CD14-positive monocyte (primary cell): ENCODE data around the gene SPATA17. TPM values are rescaled to one million over a fixed set of nuclear protein-coding genes. Genes with fewer than 3 reads are reported as not detected.

Source experiments
- DNase-seq, 3 donors: peaks; one replicate each; pipeline ENCODE4 v3.0.0-alpha.2; 2011 to 2022
- H2AFZ ChIP-seq: 2 replicates; pipeline ENCODE4 v1.6.0; 2012; ENCODE audit warnings: mild to moderate bottlenecking, low read depth, low read length, inconsistent platforms; ENCODE audit not compliant: insufficient read depth, poor library complexity, severe bottlenecking
- H3K27ac ChIP-seq, 2 donors: 1 replicate in 1 of 2; 2 replicates in 1 of 2; pipeline ENCODE4 v1.5.1; 2012 to 2013; ENCODE audit warnings: low read length in 2 of 2, control low read depth in 1 of 2, inconsistent platforms in 1 of 2, low read depth in 1 of 2, mild to moderate bottlenecking in 1 of 2
- H3K27me3 ChIP-seq, 2 donors: one replicate each; pipeline versions ENCODE4 v1.6.0 to v1.6.1; 2011 to 2013; ENCODE audit warnings: low read length in 2 of 2; ENCODE audit not compliant: control insufficient read depth in 2 of 2, insufficient read depth in 2 of 2
- H3K36me3 ChIP-seq, 2 donors: replicated peaks in 1 of 2; 1 replicate in 1 of 2; 2 replicates in 1 of 2; pipeline versions ENCODE4 v1.5.1 to v1.6.1; 2012 to 2013; ENCODE audit warnings: low read length in 2 of 2, control low read depth in 1 of 2, inconsistent platforms in 1 of 2, mild to moderate bottlenecking in 1 of 2; ENCODE audit not compliant: insufficient read depth in 2 of 2, control insufficient read depth in 1 of 2
- H3K4me1 ChIP-seq, 2 donors: 1 replicate in 1 of 2; 2 replicates in 1 of 2; pipeline versions ENCODE4 v1.5.1 to v1.6.1; 2012 to 2013; ENCODE audit warnings: low read length in 2 of 2, control low read depth in 1 of 2, inconsistent platforms in 1 of 2, mild to moderate bottlenecking in 1 of 2, moderate library complexity in 1 of 2; ENCODE audit not compliant: insufficient read depth in 2 of 2, control insufficient read depth in 1 of 2
- H3K4me2 ChIP-seq: replicated peaks from 2 replicates; pipeline ENCODE3; 2012; ENCODE audit warnings: low read length, moderate library complexity, mild to moderate bottlenecking; ENCODE audit not compliant: poor library complexity, severe bottlenecking; ENCODE audit errors: extremely low read depth
- H3K4me3 ChIP-seq, 3 experiments: fragments of 200-600 bp in 1 of 3; sonication (generic) in 1 of 3; replicated peaks in 1 of 3; 1 replicate in 2 of 3; 2 replicates in 1 of 3; pipeline ENCODE4 v1.5.1; 2011 to 2013; ENCODE audit warnings: low read length in 3 of 3, mild to moderate bottlenecking in 3 of 3, control low read depth in 2 of 3, low read depth in 2 of 3, inconsistent platforms in 1 of 3, moderate library complexity in 1 of 3
- H3K79me2 ChIP-seq: 2 replicates; pipeline ENCODE4 v1.6.0; 2012; ENCODE audit warnings: mild to moderate bottlenecking, control low read depth, inconsistent platforms, low read length, moderate library complexity; ENCODE audit not compliant: insufficient read depth
- H3K9ac ChIP-seq: 2 replicates; pipeline ENCODE4 v1.6.0; 2017; ENCODE audit warnings: low read length, mild to moderate bottlenecking; ENCODE audit not compliant: insufficient read depth, poor library complexity, severe bottlenecking
- H3K9me3 ChIP-seq, 2 donors: replicated peaks in 1 of 2; 1 replicate in 1 of 2; 2 replicates in 1 of 2; pipeline versions ENCODE4 v1.5.1 to v1.6.1; 2012 to 2013; ENCODE audit warnings: low read length in 2 of 2, control low read depth in 1 of 2; ENCODE audit not compliant: control insufficient read depth in 1 of 2, insufficient read depth in 1 of 2
- H4K20me1 ChIP-seq: 2 replicates; pipeline ENCODE4 v1.6.0; 2012; ENCODE audit warnings: mild to moderate bottlenecking, low read length, control low read depth, moderate library complexity; ENCODE audit not compliant: insufficient read depth
- H3K27ac Mint-ChIP-seq, 7 donors: one replicate each; pipeline ENCODE4 v1.8.0; 2020; ENCODE audit warnings: mild to moderate bottlenecking in 7 of 7, mixed read lengths in 7 of 7, moderate library complexity in 6 of 7, inconsistent platforms in 2 of 7
- H3K27me3 Mint-ChIP-seq, 3 donors: one replicate each; pipeline ENCODE4 v1.8.0; 2021 to 2022; ENCODE audit warnings: low read depth in 3 of 3, mild to moderate bottlenecking in 3 of 3, mixed read lengths in 3 of 3, moderate library complexity in 3 of 3, inconsistent platforms in 1 of 3
- H3K36me3 Mint-ChIP-seq, 2 donors: one replicate each; pipeline ENCODE4 v1.8.0; 2020; ENCODE audit warnings: mixed read lengths in 2 of 2, inconsistent platforms in 1 of 2, mild to moderate bottlenecking in 1 of 2
- H3K4me1 Mint-ChIP-seq: one replicate; pipeline ENCODE4 v1.8.0; 2020; ENCODE audit warnings: mild to moderate bottlenecking, mixed read lengths
- H3K4me3 Mint-ChIP-seq, 2 donors: one replicate each; pipeline ENCODE4 v1.8.0; 2020; ENCODE audit warnings: mild to moderate bottlenecking in 2 of 2, mixed read lengths in 2 of 2, moderate library complexity in 1 of 2
- H3K9me3 Mint-ChIP-seq, 7 donors: one replicate each; pipeline ENCODE4 v1.8.0; 2020 to 2022; ENCODE audit warnings: mixed read lengths in 7 of 7, mild to moderate bottlenecking in 6 of 7, moderate library complexity in 6 of 7, inconsistent platforms in 2 of 7
- WGBS: methylation state at CpG from one replicate; pipeline ENCODE4 v1.1.5; 2013; ENCODE audit warnings: missing lambda C conversion rate; ENCODE audit not compliant: insufficient coverage; 5-methylcytosine and 5-hydroxymethylcytosine counted together
- intact Hi-C, 2 donors: fragments of 100-400 bp; cut with micrococcal nuclease; formaldehyde crosslinking; loops; one replicate each; pipeline versions ENCODE4 v1.15.0 to v1.15.1; 2023
- polyA plus RNA-seq, 3 donors: library from polyadenylated mRNA; depleted of rRNA in 1 of 3; unstranded in 2 of 3; stranded (reverse) in 1 of 3; fragments of 300-500 nt in 2 of 3; fragments of >200 nt in 1 of 3; fragmentation: Illumina TruSeq in 2 of 3; gene quantifications; 1 replicate in 2 of 3; 2 replicates in 1 of 3; pipeline ENCODE4 v1.2.3, GENCODE V29; 2012 to 2021
- TF ChIP-seq, protein P1 (sequence below): fragments of 200-600 bp; IDR thresholded peaks from one replicate; pipeline ENCODE4 v1.8.0; 2022; ENCODE audit warnings: antibody characterized with exemption, mild to moderate bottlenecking

The SPATA17 gene
- polyA plus RNA-seq, 3 donors, result 0.28 TPM; not detected in 2

DNA sequence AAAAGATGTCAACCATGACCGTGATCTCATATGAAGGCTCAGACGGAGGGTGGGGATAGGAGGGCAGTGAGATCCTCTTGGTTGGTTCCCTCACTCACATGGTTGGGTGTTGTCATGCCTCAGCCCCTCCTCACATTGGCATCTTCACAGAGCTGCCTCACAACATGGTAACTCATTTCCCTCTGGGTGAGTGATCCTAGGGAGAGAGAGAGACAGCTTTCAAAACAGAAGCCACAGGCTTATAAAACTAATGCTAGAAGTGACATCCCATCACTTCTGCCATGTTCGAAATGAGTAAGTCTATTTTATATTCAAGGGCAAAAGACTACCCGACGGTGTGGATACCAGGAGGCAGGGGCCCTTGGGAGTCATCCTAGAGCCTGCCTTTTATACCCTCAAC is 145.5 kb downstream of the SPATA17 start:
- Histone ChIP-seq H3K4me3 (no peak overlapping the region), H3K36me3 (no peaks in the 10 kb centered on the region), H3K9me3 (peaks cover 0 to 8% of the 10 kb centered on the region in 2 donors), H3K4me1 (no peaks in the 10 kb centered on the region), H3K9ac (no peak overlapping the region), H4K20me1 (no peaks in the 10 kb centered on the region), H3K79me2 (no peaks in the 10 kb centered on the region), H3K27ac (no peak overlapping the region), H3K4me2 (no peak overlapping the region), H2AFZ (no peak overlapping the region), H3K27me3 (no peaks in the 10 kb centered on the region)
- no peaks in the 10 kb centered on the region for H3K4me1 Mint-ChIP-seq
- H3K4me3 Mint-ChIP-seq, result no peak overlapping the region
- TF ChIP-seq, protein P1, sequence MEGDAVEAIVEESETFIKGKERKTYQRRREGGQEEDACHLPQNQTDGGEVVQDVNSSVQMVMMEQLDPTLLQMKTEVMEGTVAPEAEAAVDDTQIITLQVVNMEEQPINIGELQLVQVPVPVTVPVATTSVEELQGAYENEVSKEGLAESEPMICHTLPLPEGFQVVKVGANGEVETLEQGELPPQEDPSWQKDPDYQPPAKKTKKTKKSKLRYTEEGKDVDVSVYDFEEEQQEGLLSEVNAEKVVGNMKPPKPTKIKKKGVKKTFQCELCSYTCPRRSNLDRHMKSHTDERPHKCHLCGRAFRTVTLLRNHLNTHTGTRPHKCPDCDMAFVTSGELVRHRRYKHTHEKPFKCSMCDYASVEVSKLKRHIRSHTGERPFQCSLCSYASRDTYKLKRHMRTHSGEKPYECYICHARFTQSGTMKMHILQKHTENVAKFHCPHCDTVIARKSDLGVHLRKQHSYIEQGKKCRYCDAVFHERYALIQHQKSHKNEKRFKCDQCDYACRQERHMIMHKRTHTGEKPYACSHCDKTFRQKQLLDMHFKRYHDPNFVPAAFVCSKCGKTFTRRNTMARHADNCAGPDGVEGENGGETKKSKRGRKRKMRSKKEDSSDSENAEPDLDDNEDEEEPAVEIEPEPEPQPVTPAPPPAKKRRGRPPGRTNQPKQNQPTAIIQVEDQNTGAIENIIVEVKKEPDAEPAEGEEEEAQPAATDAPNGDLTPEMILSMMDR, result no peak
- no peak overlapping the region for H3K27ac Mint-ChIP-seq
- H3K27me3 Mint-ChIP-seq, result no peaks in the 10 kb centered on the region
- DNase-seq, result no peak
- peaks cover 0 to 6% (median 3%) of the 10 kb centered on the region in 7 donors for H3K9me3 Mint-ChIP-seq
- no peaks in the 10 kb centered on the region for H3K36me3 Mint-ChIP-seq
- 93% methylated on average over 3 of the region's 5 CpGs for WGBS
- intact Hi-C loops, result no loop called here

DNA sequence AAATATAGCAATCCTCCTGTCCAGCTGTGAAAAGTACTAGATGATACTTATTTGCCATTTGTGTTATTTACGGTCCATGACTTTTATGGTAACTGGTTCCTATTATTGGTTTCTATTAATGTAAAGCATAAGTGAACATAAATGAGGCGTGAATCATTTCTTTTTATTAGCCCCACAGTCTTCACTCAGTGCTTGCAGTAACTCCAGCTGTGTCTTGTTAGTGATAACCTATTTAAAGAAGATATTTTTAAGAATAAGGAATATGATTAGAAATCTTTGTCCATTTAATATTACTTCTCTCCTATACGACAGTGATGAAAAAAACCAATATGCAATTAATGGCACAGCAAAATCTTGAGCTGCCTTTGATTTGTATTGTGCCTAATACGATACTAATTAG is 149.9 kb downstream of the SPATA17 start:
- no peaks in the 10 kb centered on the region for H3K27me3 Mint-ChIP-seq
- no peak for DNase-seq
- H3K9me3 Mint-ChIP-seq, result peaks cover 0 to 6% (median 1%) of the 10 kb centered on the region in 7 donors
- no CpG with 5 or more reads among the region's 4 CpGs for WGBS
- H3K4me3 Mint-ChIP-seq, result no peak overlapping the region
- no peaks in the 10 kb centered on the region for H3K36me3 Mint-ChIP-seq
- Histone ChIP-seq H3K27ac (no peak overlapping the region), H3K36me3 (no peaks in the 10 kb centered on the region), H3K4me2 (no peak overlapping the region), H3K4me3 (no peak overlapping the region), H3K79me2 (no peaks in the 10 kb centered on the region), H2AFZ (no peak overlapping the region), H3K9me3 (peaks cover 0 to 11% of the 10 kb centered on the region in 2 donors), H3K9ac (no peak overlapping the region), H3K4me1 (no peaks in the 10 kb centered on the region), H4K20me1 (no peaks in the 10 kb centered on the region), H3K27me3 (no peaks in the 10 kb centered on the region)
- intact Hi-C loops, result no loop called here
- TF ChIP-seq, protein P1, result no peak
- no peak overlapping the region for H3K27ac Mint-ChIP-seq
- H3K4me1 Mint-ChIP-seq, result no peaks in the 10 kb centered on the region
